Heart right ventricle (tissue), 16 donors: ENCODE results near the gene NAA25. TPM values are rescaled to one million over a fixed set of nuclear protein-coding genes. Genes with fewer than 3 reads are reported as not detected.
"Not testable (repeated sequence)": the region's sequence is repeated elsewhere in the genome, so short reads cannot be mapped to it uniquely, and the experiment has no call there.

ENCODE experiments used
- ATAC-seq, 8 donors: fragments of 200-7000 bp; cut with Tn5 transposase; one replicate each; pipeline ENCODE4 v1.9.1; 2020; ENCODE audit warnings: mild to moderate bottlenecking in 8 of 8, moderate library complexity in 8 of 8, moderate number of reproducible peaks in 1 of 8
- DNase-seq, 2 donors: peaks; one replicate each; pipeline ENCODE4 v3.0.0-alpha.2; 2020
- H3K27ac ChIP-seq, 10 donors: fragments of 200-600 bp; sonication (generic) in 2 of 10; one replicate each; pipeline versions ENCODE4 v1.5.0 to v1.8.0; 2020 to 2022; ENCODE audit warnings: mild to moderate bottlenecking in 3 of 10
- H3K27me3 ChIP-seq, 7 donors: fragments of 200-600 bp; one replicate each; pipeline ENCODE4 v1.8.0; 2021 to 2022; ENCODE audit warnings: mild to moderate bottlenecking in 2 of 7
- H3K36me3 ChIP-seq, 9 donors: fragments of 200-600 bp; sonication (generic) in 1 of 9; one replicate each; pipeline versions ENCODE4 v1.5.0 to v1.8.0; 2020 to 2022; ENCODE audit warnings: mild to moderate bottlenecking in 2 of 9
- H3K4me1 ChIP-seq, 9 donors: fragments of 200-600 bp; sonication (generic) in 1 of 9; one replicate each; pipeline versions ENCODE4 v1.5.0 to v1.8.0; 2020 to 2022; ENCODE audit warnings: mild to moderate bottlenecking in 4 of 9
- H3K4me3 ChIP-seq, 10 donors: fragments of 200-600 bp; sonication (generic) in 2 of 10; one replicate each; pipeline versions ENCODE4 v1.5.0 to v1.8.0; 2020 to 2022; ENCODE audit warnings: mild to moderate bottlenecking in 7 of 10, moderate library complexity in 2 of 10
- H3K9me3 ChIP-seq, 11 donors: fragments of 200-600 bp in 10 of 11; sonication (generic) in 2 of 11; one replicate each; pipeline versions ENCODE4 v1.5.0 to v1.8.0; 2013 to 2022; ENCODE audit warnings: mild to moderate bottlenecking in 2 of 11, control low read depth in 1 of 11, moderate library complexity in 1 of 11
- CTCF ChIP-seq, 9 donors: fragments of 200-600 bp; sonication (generic) in 2 of 9; IDR thresholded peaks; one replicate each; pipeline versions ENCODE4 v1.5.0 to v1.8.0; 2021 to 2022; ENCODE audit warnings: antibody characterized with exemption in 9 of 9, mild to moderate bottlenecking in 5 of 9, moderate library complexity in 1 of 9
- WGBS, 2 donors: extraction: QIAGEN DNeasy Blood & Tissue Kit; methylation state at CpG; one replicate each; pipeline ENCODE4 v1.1.7; 2013; ENCODE audit warnings: inconsistent platforms in 1 of 2; 5-methylcytosine and 5-hydroxymethylcytosine counted together
- intact Hi-C, 10 donors: fragments of 100-400 bp; cut with DNase I; formaldehyde crosslinking; loops; one replicate each; pipeline versions ENCODE4 v1.11.1 to v1.14.2; 2022
- polyA plus RNA-seq, 2 donors: library from polyadenylated mRNA; stranded (reverse); fragments of 200-250 nt; gene quantifications; one replicate each; pipeline ENCODE4 v1.2.3, GENCODE V29; 2013
- total RNA-seq, 10 donors: library from RNA; stranded (reverse); fragmentation: NEBNext Ultra II Directional in 3 of 10; extraction: Animal tissue kit (Norgen Biotek cat#: 25700) in 3 of 10; gene quantifications; one replicate each; pipeline versions ENCODE4 v1.2.1 to v1.2.4, GENCODE V29; 2021 to 2023
- donor health status: Arrhythmogenic right ventricular cardiomyopathy.
- donor health status: ischemic (EF 13 %, LVEDD 7.1; RV severe dilation, severe dysfunction).
- donor health status: healthy with polysubstance abuse.
- donor health status: DM: no; HTN: yes; CAD: no.
- donor health status: DM: no; HTN: no; CAD: no.
- donor health status: ischemic (EF 25% LVEDD 6.9; RV normal size, moderate dysfunction).
- donor health status: ischemic (EF 25% LVEDD 5.7; RV mildly dilated, moderate dysfunction).
- donor health status: healthy.
- donor health status: DM: yes; HTN: yes; CAD: no.
- donor health status: Ischemic cardiomyopathy.
- donor health status: ischemic (EF 35%, LVEDD 5.7; RV mildly dilated, moderate dysfunction).
- donor health status: nonischemic (EF 11% LVEDD 7.7; RV severe dilation, severe dysfunction).
- donor health status: DM: yes; HTN: yes; CAD: no.
- donor health status: PGD.
- donor health status: ischemic (EF 29% LVEDD 5.4; RV normal size, mild dysfunction).
- donor health status: nonischemic (EF 23%, LVEDD 6.1; RV moderate dilation, normal function).

NAA25 gene
- total and polyA plus RNA-seq, 12 donors = 3.6 to 26.3 (median 17.9) TPM

- Histone ChIP-seq H3K36me3 (peaks cover 0 to 9% (median 0%) of the 10 kb centered on the region in 9 donors), H3K4me1 (peaks cover 0 to 60% (median 37%) of the 10 kb centered on the region in 9 donors), H3K27me3 (no peaks in the 10 kb centered on the region), H3K27ac (peak overlapping the region in 9 of 10 donors; percentile 90 to 99 (median 96)), H3K9me3 (no peaks in the 10 kb centered on the region), H3K4me3 (peak overlapping the region; percentile 64 to 96 (median 90))
- TF ChIP-seq CTCF (IDR thresholded peaks at IDR 0.05) = no peak
- intact Hi-C loops = no loop called here
- DNase-seq = peak; percentile 30 to 57
- 17 to 19% methylated on average over 13 of the region's 13 CpGs for WGBS, 2 donors
- peak in 4 of 8 donors; percentile 9 to 23 (median 22) for ATAC-seq
Observed at GRCh38 chr12:112107306-112108201, 1.0 kb downstream of the NAA25 start.

- Histone ChIP-seq H3K4me3 (no peak overlapping the region), H3K27ac (no peak overlapping the region), H3K27me3 (no peaks in the 10 kb centered on the region), H3K4me1 (peaks cover 0 to 60% (median 37%) of the 10 kb centered on the region in 9 donors), H3K36me3 (peaks cover 0 to 19% (median 6%) of the 10 kb centered on the region in 9 donors), H3K9me3 (no peaks in the 10 kb centered on the region)
- intact Hi-C loops = no loop called here
- DNase-seq (no peak), ATAC-seq (no peak)
- no peak for TF ChIP-seq CTCF (IDR thresholded peaks at IDR 0.05)
- 68 to 83% methylated on average over 3 of the region's 3 CpGs for WGBS, 2 donors
Observed at GRCh38 chr12:112105891-112106290, 2.7 kb downstream of the NAA25 start.

GRCh38 chr12:112103758-112104503 lies 4.7 kb downstream of the NAA25 start:
- no peak overlapping the region for H3K4me3 ChIP-seq
- no peaks in the 10 kb centered on the region for H3K9me3 ChIP-seq
- DNase-seq (no peak), ATAC-seq (no peak)
- H3K36me3 ChIP-seq = peaks cover 0 to 39% (median 12%) of the 10 kb centered on the region in 9 donors
- peak overlapping the region in 1 of 10 donors; percentile 45 for H3K27ac ChIP-seq
- 77 to 79% methylated on average over 8 of the region's 8 CpGs for WGBS, 2 donors
- peaks cover 0 to 54% (median 33%) of the 10 kb centered on the region in 9 donors for H3K4me1 ChIP-seq
- no peak for TF ChIP-seq CTCF (IDR thresholded peaks at IDR 0.05)
- intact Hi-C loops = no loop called here
- no peaks in the 10 kb centered on the region for H3K27me3 ChIP-seq

- peaks cover 0 to 51% (median 35%) of the 10 kb centered on the region in 9 donors for H3K4me1 ChIP-seq
- WGBS, 2 donors = 95 to 96% methylated on average over 19 of the region's 19 CpGs
- ATAC-seq, H3K4me3 ChIP-seq, H3K27me3 ChIP-seq, intact Hi-C loops, H3K9me3 ChIP-seq, DNase-seq: not testable (repeated sequence)
- H3K27ac ChIP-seq = peak overlapping the region in 1 of 10 donors; percentile 45
- peaks cover 0 to 51% (median 16%) of the 10 kb centered on the region in 9 donors for H3K36me3 ChIP-seq
Observed at GRCh38 chr12:112102746-112103145, 5.8 kb downstream of the NAA25 start.
